H7 (cell line): Measurements from ENCODE around the gene MSH3. TPM values are rescaled to one million over a fixed set of nuclear protein-coding genes. Genes with fewer than 3 reads are reported as not detected.
A peak's percentile ranks its signal among the peaks of the same experiment; 100 is the strongest.

Experiments used
- DNase-seq: peaks from one replicate; pipeline ENCODE4 v3.0.0; 2012
- H3K27me3 ChIP-seq: 2 replicates; pipeline ENCODE4 v1.6.0; 2011; ENCODE audit warnings: mild to moderate bottlenecking, low read length; ENCODE audit not compliant: control insufficient read depth, insufficient read depth
- H3K36me3 ChIP-seq: replicated peaks from 2 replicates; pipeline ENCODE4 v1.5.1; 2011; ENCODE audit warnings: low read length; ENCODE audit not compliant: control insufficient read depth, insufficient read depth
- H3K4me3 ChIP-seq: 2 replicates; pipeline ENCODE4 v1.5.1; 2011; ENCODE audit warnings: low read depth, mild to moderate bottlenecking, control low read depth, low read length, moderate library complexity; ENCODE audit not compliant: insufficient read depth
- total RNA-seq: library from RNA; depleted of rRNA; stranded (reverse); fragments of >200 nt; shearing (Covaris generic); gene quantifications from 2 replicates; pipeline ENCODE4 v1.2.3, GENCODE V29; 2014

MSH3 gene
- total RNA-seq, 1 experiment from 2014 or later, result 10.1 TPM

- H3K36me3 ChIP-seq, result peaks cover 5% of the 10 kb centered on the region
- H3K4me3 ChIP-seq, result no peak overlapping the region
- peak; percentile 62 for DNase-seq
- no peaks in the 10 kb centered on the region for H3K27me3 ChIP-seq
These were observed 17.8 kb downstream of the MSH3 start for GRCh38 chr5:80672140-80672736.

DNA sequence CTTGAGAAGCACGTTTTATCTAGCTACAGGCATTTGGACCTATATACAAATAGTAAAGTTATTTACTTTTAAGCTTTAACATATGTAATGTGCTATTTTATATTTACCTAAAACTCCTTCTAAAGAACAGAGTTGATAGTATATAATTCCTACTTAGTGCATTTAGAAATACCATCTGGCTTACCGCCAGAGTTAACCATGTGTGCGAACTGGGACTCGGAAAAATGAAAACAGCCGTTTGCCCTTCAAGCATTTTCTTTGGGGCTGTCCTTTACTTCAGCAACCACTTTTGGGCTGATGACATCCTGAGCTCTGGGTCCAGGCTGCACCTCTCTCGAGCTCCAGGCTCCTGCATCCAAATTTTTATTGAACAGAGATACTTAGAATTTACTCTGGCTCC lies 22.3 kb downstream of the MSH3 start:
- H3K4me3 ChIP-seq, result no peak overlapping the region
- H3K36me3 ChIP-seq, result peaks cover 5% of the 10 kb centered on the region
- H3K27me3 ChIP-seq, result no peaks in the 10 kb centered on the region
- DNase-seq, result no peak

DNA sequence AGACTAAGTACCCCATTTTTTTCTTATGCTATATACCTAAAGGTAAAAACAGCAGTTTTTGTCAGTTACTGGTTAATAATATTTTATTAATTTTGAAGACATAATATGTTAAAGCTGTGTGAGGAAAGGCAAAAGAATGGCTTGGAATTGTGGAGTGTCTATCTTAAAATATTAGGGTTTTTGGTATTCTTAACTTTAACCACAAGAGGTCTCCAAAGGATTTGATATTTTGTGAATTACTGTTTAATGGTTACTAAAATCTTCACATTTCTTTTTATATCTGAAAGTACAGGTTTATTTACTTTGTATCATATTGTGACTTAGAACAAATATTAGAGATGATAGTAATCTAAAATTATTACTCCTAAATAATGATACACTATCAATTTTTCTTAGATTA lies 32.3 kb downstream of the MSH3 start:
- no peak for DNase-seq
- no peak overlapping the region for H3K4me3 ChIP-seq
- H3K27me3 ChIP-seq, result no peaks in the 10 kb centered on the region
- H3K36me3 ChIP-seq, result no peaks in the 10 kb centered on the region

- DNase-seq, result no peak
- Histone ChIP-seq H3K4me3 (no peak overlapping the region), H3K27me3 (no peaks in the 10 kb centered on the region), H3K36me3 (no peaks in the 10 kb centered on the region; the same call in 1 of the 2 replicates)
These were observed 34.4 kb downstream of the MSH3 start for GRCh38 chr5:80688648-80689420.

DNA sequence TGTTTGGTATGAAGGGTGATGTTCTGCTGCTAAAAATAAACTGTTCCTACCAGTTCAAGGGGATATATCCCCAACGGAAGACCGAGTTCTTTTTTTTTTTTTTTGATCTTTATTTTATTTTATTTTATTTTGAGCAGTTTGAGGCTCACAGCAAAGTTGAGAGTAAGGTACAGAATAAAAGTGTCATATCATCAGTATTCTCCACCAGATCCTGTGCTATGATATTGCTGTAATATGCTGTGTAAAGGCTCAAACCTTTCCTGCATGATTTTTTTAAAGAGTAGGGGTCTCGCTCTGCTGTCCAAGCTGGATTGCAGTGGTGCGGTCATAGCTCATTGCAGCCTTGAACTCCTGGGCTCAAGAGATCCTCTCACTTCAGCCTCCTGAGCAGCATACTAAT lies 35.2 kb downstream of the MSH3 start:
- Histone ChIP-seq H3K27me3 (no peaks in the 10 kb centered on the region), H3K4me3 (no peak overlapping the region), H3K36me3 (no peaks in the 10 kb centered on the region; the same call in 1 of the 2 replicates)
- no peak for DNase-seq

GRCh38 chr5:80695666-80696065 lies 41.2 kb downstream of the MSH3 start:
- DNase-seq, result no peak
- no peak overlapping the region for H3K4me3 ChIP-seq
- H3K27me3 ChIP-seq, result no peaks in the 10 kb centered on the region
- no peaks in the 10 kb centered on the region; the same call in 1 of the 2 replicates for H3K36me3 ChIP-seq

- no peak overlapping the region for H3K4me3 ChIP-seq
- no peak for DNase-seq
- no peaks in the 10 kb centered on the region for H3K27me3 ChIP-seq
- no peaks in the 10 kb centered on the region; the same call in 1 of the 2 replicates for H3K36me3 ChIP-seq
These were observed 42.0 kb downstream of the MSH3 start for GRCh38 chr5:80696450-80696849.

DNA sequence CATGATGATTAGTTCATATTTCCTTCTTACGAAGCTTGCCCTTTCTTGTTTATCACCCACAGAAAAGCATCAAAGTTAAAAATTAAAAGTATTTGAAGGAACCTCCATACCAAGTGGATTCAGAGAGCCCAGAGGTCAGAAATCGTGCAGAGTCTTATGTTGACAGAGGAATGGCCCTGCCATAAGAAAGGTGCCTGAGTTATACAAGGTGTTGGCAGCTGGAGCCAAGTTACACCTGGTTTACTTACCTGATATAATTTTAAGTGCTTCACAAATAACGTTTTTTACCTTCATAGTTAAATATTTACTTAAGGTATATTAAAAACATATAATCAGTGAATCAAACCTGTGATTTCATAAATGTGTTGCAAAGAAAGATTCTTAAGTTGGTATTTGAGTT lies 42.6 kb downstream of the MSH3 start:
- no peak for DNase-seq
- H3K27me3 ChIP-seq, result no peaks in the 10 kb centered on the region
- no peaks in the 10 kb centered on the region; the same call in 1 of the 2 replicates for H3K36me3 ChIP-seq
- H3K4me3 ChIP-seq, result no peak overlapping the region

DNA sequence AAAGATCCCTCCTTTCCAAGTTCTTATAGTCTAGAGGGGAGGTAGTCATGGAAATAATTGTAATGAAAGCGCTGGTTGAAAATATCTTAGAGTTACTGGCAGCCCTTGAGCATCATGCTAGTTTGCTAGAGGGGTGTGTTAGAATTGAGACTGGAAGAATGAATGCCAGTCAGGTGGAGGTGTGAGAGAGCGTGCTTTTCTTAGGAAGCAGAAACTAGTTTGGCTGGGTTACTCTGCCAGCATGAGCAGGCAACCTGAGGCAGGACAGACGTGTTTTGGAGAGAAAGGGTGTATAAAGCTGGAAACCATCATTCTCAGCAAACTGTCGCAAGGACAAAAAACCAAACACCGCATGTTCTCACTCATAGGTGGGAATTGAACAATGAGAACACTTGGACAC lies 43.9 kb downstream of the MSH3 start:
- no peak for DNase-seq
- H3K27me3 ChIP-seq, result no peaks in the 10 kb centered on the region

DNA sequence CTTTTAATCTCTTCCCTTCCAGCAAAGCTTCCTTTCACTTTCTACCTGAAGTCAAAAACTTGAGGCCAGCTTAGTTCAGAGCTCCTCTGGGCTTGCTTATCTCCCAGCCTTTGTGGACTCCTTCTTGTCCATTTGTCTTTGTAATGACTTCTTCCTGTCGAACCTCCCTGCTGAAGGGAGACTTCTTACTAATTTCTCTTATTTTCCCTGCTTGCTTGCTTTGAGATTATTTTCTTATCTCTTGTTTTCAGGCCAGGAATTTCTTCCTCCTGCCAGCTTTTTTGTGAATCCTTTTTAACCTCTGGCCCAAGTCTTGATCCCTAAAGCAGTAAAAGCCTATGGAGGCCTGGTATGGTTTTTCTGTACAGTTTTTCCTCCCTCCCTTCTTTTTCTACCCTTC lies 47.1 kb downstream of the MSH3 start:
- no peaks in the 10 kb centered on the region; the same call in 1 of the 2 replicates for H3K36me3 ChIP-seq
- H3K4me3 ChIP-seq, result no peak overlapping the region
- H3K27me3 ChIP-seq, result no peaks in the 10 kb centered on the region
- no peak for DNase-seq

More for the DNA sequence above, 43.9 kb downstream of the MSH3 start:
- Histone ChIP-seq H3K4me3 (no peak overlapping the region), H3K36me3 (no peaks in the 10 kb centered on the region; the same call in 1 of the 2 replicates)

DNA sequence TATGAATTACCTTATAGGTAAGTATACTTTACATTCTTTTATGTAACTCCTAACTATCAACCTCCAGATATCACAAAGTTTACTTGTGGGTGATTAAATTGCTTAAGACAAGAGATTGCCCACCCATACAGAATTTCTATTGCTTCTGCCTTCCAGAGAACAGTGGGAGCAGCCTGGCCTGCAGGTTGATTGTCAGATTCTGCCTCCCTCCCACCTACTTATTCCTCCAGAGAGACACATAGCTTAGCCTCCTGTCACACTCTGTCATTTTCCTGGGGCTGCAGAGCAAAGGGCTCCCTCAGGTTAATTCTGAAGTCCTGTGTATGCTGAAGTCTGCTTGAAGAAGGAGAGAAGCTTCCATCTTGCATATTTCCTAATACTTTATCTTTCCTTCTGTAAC lies 48.8 kb downstream of the MSH3 start:
- Histone ChIP-seq H3K36me3 (no peaks in the 10 kb centered on the region; the same call in 1 of the 2 replicates), H3K27me3 (no peaks in the 10 kb centered on the region), H3K4me3 (no peak overlapping the region)
- DNase-seq, result no peak

- no peaks in the 10 kb centered on the region; the same call in 1 of the 2 replicates for H3K36me3 ChIP-seq
- H3K4me3 ChIP-seq, result no peak overlapping the region
- DNase-seq, result no peak
- no peaks in the 10 kb centered on the region for H3K27me3 ChIP-seq
These were observed 49.3 kb downstream of the MSH3 start for GRCh38 chr5:80703747-80704146.

- no peak for DNase-seq
- H3K4me3 ChIP-seq, result no peak overlapping the region
- H3K36me3 ChIP-seq, result no peaks in the 10 kb centered on the region; the same call in 1 of the 2 replicates
- no peaks in the 10 kb centered on the region for H3K27me3 ChIP-seq
These were observed 49.8 kb downstream of the MSH3 start for GRCh38 chr5:80704221-80704620.

DNA sequence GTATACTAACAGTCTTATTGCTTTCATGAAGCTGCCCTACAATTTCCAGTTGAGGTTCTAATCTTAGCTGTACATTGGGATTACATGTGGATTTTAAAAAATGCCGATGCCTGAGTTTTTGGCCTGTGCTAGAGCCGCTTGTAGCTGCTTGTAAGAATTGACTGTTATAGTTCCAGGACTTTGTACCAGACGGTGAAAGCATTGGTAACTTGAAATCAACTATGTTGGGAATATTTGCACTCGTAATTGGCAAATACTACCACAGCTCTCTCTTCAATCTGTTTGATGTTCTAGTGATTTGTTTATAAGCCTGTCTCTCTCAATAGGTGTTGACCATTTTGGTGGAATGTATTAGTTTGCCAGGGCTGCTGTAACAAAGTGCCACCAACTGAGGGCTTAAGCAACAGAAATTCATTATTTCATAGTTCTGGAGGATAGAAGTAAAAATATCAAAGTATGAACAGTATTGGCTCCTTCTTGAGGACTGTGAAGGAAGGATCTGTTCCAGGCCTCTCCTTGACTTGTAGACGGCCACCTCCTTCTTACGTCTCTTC lies 50.8 kb downstream of the MSH3 start:
- no peak for DNase-seq
- no peaks in the 10 kb centered on the region for H3K27me3 ChIP-seq
- no peak overlapping the region for H3K4me3 ChIP-seq
- H3K36me3 ChIP-seq, result no peaks in the 10 kb centered on the region; the same call in 1 of the 2 replicates

DNA sequence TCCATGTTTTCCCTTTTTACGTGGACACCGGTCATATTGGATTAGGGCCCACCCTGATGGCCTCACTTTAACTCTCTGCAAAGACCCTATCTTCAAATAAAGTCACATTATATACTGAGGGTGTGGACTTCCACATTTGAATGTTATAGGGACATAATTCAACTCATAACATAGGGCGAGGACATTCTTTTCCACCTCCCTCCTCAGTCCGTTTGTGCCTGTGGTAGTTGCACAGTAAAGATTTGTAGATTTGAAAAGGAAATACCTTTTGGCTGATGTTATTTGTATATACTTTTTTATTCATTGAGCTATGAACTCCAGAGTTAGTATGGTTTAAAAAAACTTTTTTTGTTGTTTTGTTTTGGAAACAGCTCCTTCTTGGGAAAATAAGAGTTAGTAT lies 51.3 kb downstream of the MSH3 start:
- no peak for DNase-seq
- H3K27me3 ChIP-seq, result no peaks in the 10 kb centered on the region

More for the DNA sequence above, 51.3 kb downstream of the MSH3 start:
- Histone ChIP-seq H3K4me3 (no peak overlapping the region), H3K36me3 (no peaks in the 10 kb centered on the region; the same call in 1 of the 2 replicates)
